ENCODE results near the gene SCYGR3. TPM values are rescaled to one million over a fixed set of nuclear protein-coding genes. Genes with fewer than 3 reads are reported as not detected.
"Not testable (repeated sequence)": the region's sequence is repeated elsewhere in the genome, so short reads cannot be mapped to it uniquely, and the experiment has no call there.

The SCYGR3 gene
- total and polyA plus RNA-seq, 2 of the 13 experiments (the other 11 are each of a cell fraction or from before 2014, with no cell fraction given), result not detected

- peaks cover 7% of the 10 kb centered on the region; the same call in 1 of the 2 replicates for H3K4me1 ChIP-seq (ENCODE audit: insufficient read depth, low read length)
- no peak for ATAC-seq
- no peak overlapping the region for H3K4me3 ChIP-seq (replicated peaks in 1 of 3; ENCODE audit: insufficient read depth in 1 of 3, low read depth in 2 of 3, low read length in 3 of 3)
- intact Hi-C loops (cut with micrococcal nuclease; ENCODE audit: unreplicated experiment) (no loop called here), in situ Hi-C loops (cut with HindIII; ENCODE audit: extremely low pct_ligation_motif_present, low pct_unique_long_range_greater_than_20kb) (no loop called here)
- TF ChIP-seq PHF20 (CRISPR knock-in tag; IDR thresholded peaks at IDR 0.05), result no peak
- no peak overlapping the region for H3K4me2 ChIP-seq (ENCODE audit: low read depth, low read length)
- H3K27me3 ChIP-seq (ENCODE audit: control insufficient read depth in 1 of 2, insufficient read depth in 2 of 2, low read length in 2 of 2), result no peaks in the 10 kb centered on the region; a peak in 1 of 5 replicates
- H2AFZ ChIP-seq (ENCODE audit: low read length), result no peak overlapping the region
- H4K20me1 ChIP-seq (ENCODE audit: insufficient read depth, low read length), result no peaks in the 10 kb centered on the region
- no peaks in the 10 kb centered on the region for H3K79me2 ChIP-seq (ENCODE audit: insufficient read depth, low read length)
- WGBS (ENCODE audit: low lambda C conversion rate), result 38% methylated on average over 3 of the region's 3 CpGs
- no peaks in the 10 kb centered on the region for H3K9me3 ChIP-seq (ENCODE audit: low read length)
- H3K36me3 ChIP-seq (replicated peaks in 1 of 2; ENCODE audit: control insufficient read depth in 1 of 2, insufficient read depth in 2 of 2, low read length in 2 of 2), result no peaks in the 10 kb centered on the region
- H3K27ac ChIP-seq (ENCODE audit: extremely low read length, insufficient read depth, low read length), result no peak overlapping the region
- CTCF ChIA-PET (ENCODE audit: low intra/inter-chr PET ratio, low total read pairs), result no interaction called here
- no peak for FAIRE-seq
- no TSS peak for BruUV-seq (replicated peaks)
- H3K9ac ChIP-seq (ENCODE audit: insufficient read depth, low read depth, low read length), result no peak overlapping the region
- POLR2A ChIA-PET, result no interaction called here
- no peak for DNase-seq (ENCODE audit: low spot score)
Measured at GRCh38 chr2:227602358-227602757, 12.3 kb downstream of the SCYGR3 start.

- H3K36me3 ChIP-seq (replicated peaks in 1 of 2; ENCODE audit: control insufficient read depth in 1 of 2, insufficient read depth in 2 of 2, low read length in 2 of 2); POLR2A ChIA-PET; H3K27me3 ChIP-seq (ENCODE audit: control insufficient read depth in 1 of 2, insufficient read depth in 2 of 2, low read length in 2 of 2); intact Hi-C loops (cut with micrococcal nuclease; ENCODE audit: unreplicated experiment); H3K27ac ChIP-seq (ENCODE audit: extremely low read length, insufficient read depth, low read length); H3K9me3 ChIP-seq (ENCODE audit: low read length); H3K9ac ChIP-seq (ENCODE audit: insufficient read depth, low read depth, low read length); DNase-seq (ENCODE audit: low spot score); H3K4me1 ChIP-seq (ENCODE audit: insufficient read depth, low read length); H3K4me3 ChIP-seq (replicated peaks in 1 of 3; ENCODE audit: insufficient read depth in 1 of 3, low read depth in 2 of 3, low read length in 3 of 3); H2AFZ ChIP-seq (ENCODE audit: low read length); CTCF ChIA-PET (ENCODE audit: low intra/inter-chr PET ratio, low total read pairs); H3K79me2 ChIP-seq (ENCODE audit: insufficient read depth, low read length); H4K20me1 ChIP-seq (ENCODE audit: insufficient read depth, low read length); in situ Hi-C loops (cut with HindIII; ENCODE audit: extremely low pct_ligation_motif_present, low pct_unique_long_range_greater_than_20kb); FAIRE-seq; BruUV-seq (replicated peaks): not testable (repeated sequence)
- H3K4me2 ChIP-seq (ENCODE audit: low read depth, low read length), result peak within 1 kb of the TSS; percentile 11; the same call in 1 of the 2 replicates
- TF ChIP-seq CTCF (CRISPR knock-in tag; IDR thresholded peaks at IDR 0.05), result peak; percentile 32; the same call in 1 of the 2 replicates
- WGBS (ENCODE audit: low lambda C conversion rate), result 66% methylated on average over 9 of the region's 16 CpGs
- ATAC-seq, result peak; percentile 55
Measured at GRCh38 chr2:227598835-227599503, 15.7 kb downstream of the SCYGR3 start, which contains the start of gene SCYGR2. SCYGR2 (plus strand) TSS chr2:227598893; CDS start chr2:227598893, 0 bp downstream.
